AG09309 (cell line): ENCODE results near the gene CCDC81.

Experiments
- DNase-seq: peaks from one replicate; pipeline ENCODE4 v3.0.0-alpha.2; 2010; ENCODE audit warnings: low read depth
- H3K4me3 ChIP-seq: 2 replicates; pipeline ENCODE4 v1.5.1; 2011; ENCODE audit warnings: mild to moderate bottlenecking, low read depth, low read length, moderate library complexity; ENCODE audit not compliant: control insufficient read depth
- CTCF ChIP-seq: IDR thresholded peaks from 2 replicates; pipeline ENCODE4 v1.5.1; 2011; ENCODE audit warnings: mild to moderate bottlenecking, low read depth, low read length, inconsistent platforms; ENCODE audit not compliant: insufficient read depth, control insufficient read depth; ENCODE audit errors: missing control alignments

CCDC81 gene

DNA sequence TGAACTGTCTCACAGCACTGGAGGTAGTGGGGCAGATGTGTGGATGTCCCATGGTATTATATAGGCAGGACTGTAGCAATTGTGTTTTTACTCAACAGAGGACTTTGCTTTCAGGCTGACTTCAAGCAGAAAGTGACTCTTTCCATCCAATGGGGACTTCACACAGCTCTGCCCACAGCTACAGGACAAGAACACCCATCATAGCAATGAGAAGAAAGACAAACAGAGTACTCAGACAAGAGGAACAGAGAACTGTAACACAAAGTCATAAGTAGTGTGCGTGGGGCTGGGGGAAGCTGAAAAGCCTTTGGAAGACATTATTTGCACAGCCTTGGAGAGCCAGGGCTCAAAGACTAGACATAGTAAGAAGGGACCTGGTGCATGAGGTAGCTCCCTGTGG lies 70.3 kb downstream of the CCDC81 start:
- no peak overlapping the region for H3K4me3 ChIP-seq
- no peak for TF ChIP-seq CTCF
- DNase-seq = no peak

DNA sequence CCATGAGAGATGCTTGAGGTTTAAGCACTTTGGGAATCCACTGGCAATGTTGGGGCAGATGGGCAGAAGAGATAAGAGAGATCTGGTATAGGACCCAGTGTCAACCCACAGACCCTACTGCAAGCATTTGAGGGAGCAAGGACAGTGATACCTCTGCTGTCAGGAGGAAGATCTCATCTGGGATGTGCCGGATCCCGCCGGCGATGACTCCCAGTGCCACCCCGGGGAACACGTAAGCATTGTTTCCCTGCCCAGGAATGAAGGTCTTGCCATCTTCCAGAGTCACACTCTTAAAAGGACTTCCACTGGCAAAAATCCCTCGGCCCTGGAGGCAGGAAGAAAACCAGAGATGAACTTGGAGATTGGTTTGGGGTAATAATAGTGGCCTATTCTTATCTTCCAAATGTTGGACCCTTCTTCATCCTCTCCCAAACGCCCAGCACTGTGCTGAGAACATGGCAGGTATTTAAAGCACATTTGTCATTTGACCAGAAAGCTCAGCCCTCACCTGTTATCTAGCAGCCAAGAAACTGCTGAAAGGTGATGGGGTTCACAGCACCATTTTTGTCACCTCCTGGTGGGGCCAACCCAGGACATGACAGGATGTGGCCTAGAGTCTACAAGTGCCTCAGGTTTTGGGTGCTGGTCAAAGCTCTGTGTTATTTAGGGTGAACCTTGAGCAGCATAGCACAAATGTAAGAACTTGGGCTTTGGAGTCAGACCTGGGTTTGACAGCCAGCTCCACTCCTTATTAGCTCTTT lies 71.7 kb downstream of the CCDC81 start:
- no peak for TF ChIP-seq CTCF
- DNase-seq = no peak
- H3K4me3 ChIP-seq = no peak overlapping the region

DNA sequence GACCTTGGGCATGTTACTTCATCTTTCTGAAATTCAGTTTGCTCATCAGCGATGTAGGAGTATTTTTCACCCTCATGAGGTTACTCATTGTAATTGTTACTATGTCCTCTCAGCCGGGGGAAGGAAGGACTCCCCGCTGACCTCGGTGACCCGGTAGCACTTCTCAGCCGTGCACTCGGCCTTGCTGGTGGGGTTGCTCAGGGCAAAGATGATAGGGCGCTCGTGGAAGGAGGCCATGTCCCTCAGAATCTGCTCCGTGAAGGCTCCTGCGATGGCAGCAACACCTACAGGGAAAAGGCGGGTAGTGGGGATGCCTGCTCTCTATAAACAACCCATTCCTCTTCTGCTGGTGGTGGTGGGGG lies 72.2 kb downstream of the CCDC81 start:
- H3K4me3 ChIP-seq = no peak overlapping the region
- no peak for TF ChIP-seq CTCF
- no peak for DNase-seq

- H3K4me3 ChIP-seq = no peak overlapping the region
- no peak for DNase-seq
- TF ChIP-seq CTCF = no peak
These were observed 73.2 kb downstream of the CCDC81 start for GRCh38 chr11:86447763-86448480.

- no peak for TF ChIP-seq CTCF
- DNase-seq = no peak
- no peak overlapping the region for H3K4me3 ChIP-seq
These were observed 75.4 kb downstream of the CCDC81 start for GRCh38 chr11:86449993-86450629.

DNA sequence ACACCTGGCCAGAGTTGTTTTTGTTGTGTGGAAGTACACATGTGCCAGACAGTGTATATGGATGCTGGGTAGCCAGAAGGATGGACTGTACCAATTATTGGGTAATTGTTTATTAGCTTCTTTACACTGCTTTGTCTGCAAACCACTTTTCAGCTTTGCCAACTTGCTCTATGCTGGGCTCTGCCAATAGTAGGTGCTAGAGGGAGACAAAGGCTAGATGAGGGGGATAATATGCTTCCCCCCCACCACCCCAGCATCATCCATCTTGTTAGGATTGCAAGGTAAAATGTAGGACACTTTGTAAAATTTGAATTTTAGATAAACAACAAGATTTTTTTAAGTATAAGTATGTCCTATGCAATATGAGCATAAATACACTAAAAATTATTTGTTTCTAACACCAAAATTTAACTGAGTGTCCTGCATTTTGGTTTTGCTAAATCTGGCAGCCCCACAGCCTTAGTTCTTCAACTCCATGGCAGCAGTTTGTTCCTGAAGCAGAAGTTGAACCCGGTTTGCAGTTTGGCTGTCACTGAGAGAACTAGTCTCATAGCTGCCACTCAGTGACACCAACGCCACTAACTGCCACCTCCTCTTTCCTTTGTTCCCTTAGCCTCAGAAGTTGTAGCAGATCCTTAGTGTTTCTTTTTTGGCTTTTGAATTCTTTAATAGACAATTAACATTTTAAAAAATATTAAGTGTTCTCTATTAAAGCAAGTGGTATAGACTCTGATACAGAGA lies 78.8 kb downstream of the CCDC81 start:
- TF ChIP-seq CTCF = no peak
- H3K4me3 ChIP-seq = no peak overlapping the region
- no peak for DNase-seq
